Measurements from ENCODE around the gene AP4B1.
"Not testable (repeated sequence)": the region's sequence is repeated elsewhere in the genome, so short reads cannot be mapped to it uniquely, and the experiment has no call there.

AP4B1 gene

DNA sequence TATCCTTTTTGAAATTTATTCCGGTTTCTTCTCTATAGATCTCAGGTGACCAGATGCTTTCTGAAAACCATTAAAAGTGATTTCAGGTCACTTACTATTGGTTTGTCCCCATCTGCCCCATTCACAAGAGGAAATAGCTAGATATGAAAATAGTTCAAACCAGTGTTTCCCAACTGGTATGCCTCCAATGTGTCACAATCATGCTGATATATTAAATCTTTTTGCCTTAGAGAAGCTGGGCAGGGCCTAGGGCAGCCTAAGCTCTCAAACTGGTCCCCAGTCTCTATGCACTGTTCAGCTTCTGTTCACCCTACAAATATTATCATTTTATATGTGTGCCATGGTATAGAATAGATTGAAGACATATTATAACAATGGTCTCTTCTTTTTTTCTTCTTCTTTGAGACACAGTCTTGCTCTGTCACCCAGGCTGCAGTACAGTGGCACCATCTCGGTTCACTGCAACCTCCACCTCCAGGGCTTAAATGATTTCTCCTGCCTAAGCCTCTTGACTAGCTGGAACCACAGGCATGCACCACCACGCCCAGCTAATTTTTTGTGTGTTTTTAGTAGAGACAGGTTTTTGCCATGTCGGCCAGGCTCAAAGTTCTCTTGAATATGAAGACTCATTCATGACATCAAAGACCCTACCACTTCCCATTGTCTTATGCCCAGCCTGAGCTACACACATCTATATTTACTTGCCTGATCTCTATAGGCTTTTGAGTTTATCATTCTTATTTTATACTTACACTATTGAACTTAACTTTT is 48.8 kb downstream of the AP4B1 start:
- DNase-seq, result no peak

GRCh38 chr1:113854234-113854633 is 50.4 kb downstream of the AP4B1 start:
- DNase-seq, result no peak

GRCh38 chr1:113852694-113853093 is 51.9 kb downstream of the AP4B1 start:
- DNase-seq, result not testable (repeated sequence)

GRCh38 chr1:113850127-113850796 is 54.3 kb downstream of the AP4B1 start:
- no peak for DNase-seq

DNA sequence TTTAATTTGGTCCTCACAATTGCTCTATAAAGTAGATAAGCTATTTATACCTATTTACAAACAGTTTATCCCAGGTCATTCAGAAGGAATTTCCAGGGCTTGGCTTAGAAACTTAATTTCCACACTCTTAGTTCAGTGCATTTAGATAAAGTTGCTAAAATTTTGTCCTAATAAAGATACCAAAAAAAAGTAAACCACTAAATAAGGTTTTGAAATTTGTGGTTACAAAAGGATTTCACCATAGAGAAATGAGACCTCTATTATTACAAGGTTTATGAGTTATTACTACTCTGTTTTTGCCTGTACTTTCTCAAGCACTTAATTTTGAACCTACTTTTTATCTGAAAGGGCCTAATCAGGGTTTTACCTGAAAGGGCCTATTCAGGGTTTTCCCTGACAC is 55.5 kb downstream of the AP4B1 start:
- DNase-seq, result no peak

DNA sequence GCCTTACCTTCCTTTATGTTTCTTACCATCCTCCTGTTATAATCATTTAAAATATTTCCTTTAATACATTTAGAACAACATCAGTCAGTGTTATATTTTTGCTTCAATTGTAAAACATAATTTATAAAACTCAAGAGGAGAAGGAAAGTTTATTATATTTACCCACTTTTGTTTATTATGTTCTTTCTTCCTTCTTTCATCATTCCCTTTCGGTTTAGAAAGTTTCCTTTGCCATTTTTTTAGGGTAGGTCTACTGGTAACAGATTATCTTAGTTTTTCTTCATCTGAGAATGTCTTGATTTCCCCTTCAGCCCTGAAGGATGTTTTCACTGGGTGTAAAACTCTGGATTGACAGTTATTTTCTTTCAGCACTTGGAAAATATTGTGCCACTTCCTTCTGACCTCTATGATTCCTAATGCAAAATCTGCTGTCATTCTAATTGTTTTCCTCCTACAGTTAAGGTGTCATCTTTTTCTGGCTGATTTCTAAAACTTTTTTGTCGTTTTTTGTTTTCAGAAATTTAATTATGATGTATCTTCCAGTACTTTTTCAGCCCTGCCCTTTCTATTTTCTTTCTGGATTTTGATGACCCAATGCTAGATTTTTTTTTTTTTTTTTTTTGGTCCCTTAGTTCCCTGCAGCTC is 58.1 kb downstream of the AP4B1 start:
- DNase-seq, result no peak
